Left forelimb (tissue), 1 donor: ENCODE data around the gene ASAP3.
A peak's percentile ranks its signal among the peaks of the same experiment; 100 is the strongest.

Experiments used
- DNase-seq: peaks from one replicate; pipeline ENCODE4 v3.0.0-alpha.2; 2018; ENCODE audit warnings: low spot score

The ASAP3 gene

GRCh38 chr1:23483321-23484252 lies at the start of gene ASAP3:
Gene ASAP3 (minus strand): TSS chr1:23484179. CDS start chr1:23484133, 46 bp downstream.
- DNase-seq: peak; percentile 88

- DNase-seq: no peak
Observed at GRCh38 chr1:23533246-23534023, 49.5 kb upstream of the ASAP3 start.

- DNase-seq: no peak
Observed at GRCh38 chr1:23531562-23532094, 47.6 kb upstream of the ASAP3 start.

GRCh38 chr1:23530747-23531561 lies 47.0 kb upstream of the ASAP3 start, which contains the start of gene E2F2:
Gene E2F2 (minus strand): TSS chr1:23531233. CDS start chr1:23530793, 440 bp downstream.
- peak; percentile 92 for DNase-seq

GRCh38 chr1:23530087-23530746 lies 46.2 kb upstream of the ASAP3 start:
- DNase-seq: no peak

GRCh38 chr1:23529146-23530086 lies 45.4 kb upstream of the ASAP3 start:
- DNase-seq: no peak

GRCh38 chr1:23528250-23528978 lies 44.4 kb upstream of the ASAP3 start:
- peak; percentile 85 for DNase-seq

- DNase-seq: no peak
Observed at GRCh38 chr1:23527900-23528249, 43.9 kb upstream of the ASAP3 start.

GRCh38 chr1:23527366-23527765 lies 43.4 kb upstream of the ASAP3 start:
- DNase-seq: no peak

- no peak for DNase-seq
Observed at GRCh38 chr1:23526329-23527041, 42.5 kb upstream of the ASAP3 start.

- DNase-seq: no peak
Observed at GRCh38 chr1:23525558-23526250, 41.7 kb upstream of the ASAP3 start.

GRCh38 chr1:23524716-23525401 lies 40.9 kb upstream of the ASAP3 start:
- DNase-seq: peak; percentile 74

GRCh38 chr1:23524163-23524562 lies 40.2 kb upstream of the ASAP3 start:
- DNase-seq: no peak

GRCh38 chr1:23522244-23522982 lies 38.4 kb upstream of the ASAP3 start:
- no peak for DNase-seq

- no peak for DNase-seq
Observed at GRCh38 chr1:23521588-23521987, 37.6 kb upstream of the ASAP3 start.

- DNase-seq: no peak
Observed at GRCh38 chr1:23517581-23517980, 33.6 kb upstream of the ASAP3 start.

- no peak for DNase-seq
Observed at GRCh38 chr1:23515905-23516304, 31.9 kb upstream of the ASAP3 start.
